Measurements from ENCODE around the gene CNOT1.

- TF ChIP-seq, protein P1, sequence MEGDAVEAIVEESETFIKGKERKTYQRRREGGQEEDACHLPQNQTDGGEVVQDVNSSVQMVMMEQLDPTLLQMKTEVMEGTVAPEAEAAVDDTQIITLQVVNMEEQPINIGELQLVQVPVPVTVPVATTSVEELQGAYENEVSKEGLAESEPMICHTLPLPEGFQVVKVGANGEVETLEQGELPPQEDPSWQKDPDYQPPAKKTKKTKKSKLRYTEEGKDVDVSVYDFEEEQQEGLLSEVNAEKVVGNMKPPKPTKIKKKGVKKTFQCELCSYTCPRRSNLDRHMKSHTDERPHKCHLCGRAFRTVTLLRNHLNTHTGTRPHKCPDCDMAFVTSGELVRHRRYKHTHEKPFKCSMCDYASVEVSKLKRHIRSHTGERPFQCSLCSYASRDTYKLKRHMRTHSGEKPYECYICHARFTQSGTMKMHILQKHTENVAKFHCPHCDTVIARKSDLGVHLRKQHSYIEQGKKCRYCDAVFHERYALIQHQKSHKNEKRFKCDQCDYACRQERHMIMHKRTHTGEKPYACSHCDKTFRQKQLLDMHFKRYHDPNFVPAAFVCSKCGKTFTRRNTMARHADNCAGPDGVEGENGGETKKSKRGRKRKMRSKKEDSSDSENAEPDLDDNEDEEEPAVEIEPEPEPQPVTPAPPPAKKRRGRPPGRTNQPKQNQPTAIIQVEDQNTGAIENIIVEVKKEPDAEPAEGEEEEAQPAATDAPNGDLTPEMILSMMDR (IDR thresholded peaks at IDR 0.05; ENCODE audit: low read depth, low read length) = no peak
- TF ChIP-seq POLR2A (IDR thresholded peaks at IDR 0.05; ENCODE audit: extremely low read depth, insufficient read length) = no peak
Observed at GRCh38 chr16:58472266-58472665, 157.4 kb downstream of the CNOT1 start.

Data from NB4 (cell line).